DMS 273 treated with DMSO at 0.1 percent for 48 hours (cell line): ENCODE data around the gene MPPED1.
A peak's percentile ranks its signal among the peaks of the same experiment; 100 is the strongest.

ENCODE experiments used
- DNase-seq: peaks from one replicate; lab custom pipeline; 2025; lab: John Stamatoyannopoulos, UW

Gene MPPED1

GRCh38 chr22:43476751-43477725 lies 65.2 kb downstream of the MPPED1 start:
- no peak for DNase-seq

- DNase-seq: peak; percentile 8
These were observed 66.2 kb downstream of the MPPED1 start for GRCh38 chr22:43477966-43478365.

- no peak for DNase-seq
These were observed 66.9 kb downstream of the MPPED1 start for GRCh38 chr22:43478621-43479300.

GRCh38 chr22:43479301-43479950 lies 67.6 kb downstream of the MPPED1 start:
- DNase-seq: no peak

GRCh38 chr22:43479962-43480361 lies 68.1 kb downstream of the MPPED1 start:
- DNase-seq: no peak

- DNase-seq: no peak
These were observed 69.9 kb downstream of the MPPED1 start for GRCh38 chr22:43481568-43482317.

GRCh38 chr22:43482318-43482625 lies 70.5 kb downstream of the MPPED1 start:
- DNase-seq: no peak

- no peak for DNase-seq
These were observed 71.5 kb downstream of the MPPED1 start for GRCh38 chr22:43483266-43483665.

- DNase-seq: no peak
These were observed 71.9 kb downstream of the MPPED1 start for GRCh38 chr22:43483669-43484068.

GRCh38 chr22:43484227-43484626 lies 72.4 kb downstream of the MPPED1 start:
- no peak for DNase-seq

- no peak for DNase-seq
These were observed 73.8 kb downstream of the MPPED1 start for GRCh38 chr22:43485502-43486089.

- DNase-seq: no peak
These were observed 75.7 kb downstream of the MPPED1 start for GRCh38 chr22:43487311-43488030.

GRCh38 chr22:43488031-43488866 lies 76.4 kb downstream of the MPPED1 start:
- no peak for DNase-seq

- DNase-seq: no peak
These were observed 77.1 kb downstream of the MPPED1 start for GRCh38 chr22:43488937-43489336.

- DNase-seq: no peak
These were observed 78.5 kb downstream of the MPPED1 start for GRCh38 chr22:43490311-43490710.

- DNase-seq: no peak
These were observed 79.4 kb downstream of the MPPED1 start for GRCh38 chr22:43491177-43491576.

GRCh38 chr22:43491737-43492136 lies 79.9 kb downstream of the MPPED1 start:
- no peak for DNase-seq

- no peak for DNase-seq
These were observed 81.5 kb downstream of the MPPED1 start for GRCh38 chr22:43493297-43493696.

- DNase-seq: no peak
These were observed 86.4 kb downstream of the MPPED1 start for GRCh38 chr22:43497956-43498855.
